ENCODE data around the gene HGFAC.

Gene HGFAC

GRCh38 chr4:3486541-3487540 is 45.1 kb downstream of the HGFAC start:
- no peak overlapping the region for H3K27ac ChIP-seq
- H3K36me3 ChIP-seq, result no peaks in the 10 kb centered on the region
- H3K9me3 ChIP-seq, result no peaks in the 10 kb centered on the region
- H3K4me3 ChIP-seq (ENCODE audit: low read depth in 1 of 2, low read length in 1 of 2), result no peak overlapping the region
- TF ChIP-seq, protein P1, sequence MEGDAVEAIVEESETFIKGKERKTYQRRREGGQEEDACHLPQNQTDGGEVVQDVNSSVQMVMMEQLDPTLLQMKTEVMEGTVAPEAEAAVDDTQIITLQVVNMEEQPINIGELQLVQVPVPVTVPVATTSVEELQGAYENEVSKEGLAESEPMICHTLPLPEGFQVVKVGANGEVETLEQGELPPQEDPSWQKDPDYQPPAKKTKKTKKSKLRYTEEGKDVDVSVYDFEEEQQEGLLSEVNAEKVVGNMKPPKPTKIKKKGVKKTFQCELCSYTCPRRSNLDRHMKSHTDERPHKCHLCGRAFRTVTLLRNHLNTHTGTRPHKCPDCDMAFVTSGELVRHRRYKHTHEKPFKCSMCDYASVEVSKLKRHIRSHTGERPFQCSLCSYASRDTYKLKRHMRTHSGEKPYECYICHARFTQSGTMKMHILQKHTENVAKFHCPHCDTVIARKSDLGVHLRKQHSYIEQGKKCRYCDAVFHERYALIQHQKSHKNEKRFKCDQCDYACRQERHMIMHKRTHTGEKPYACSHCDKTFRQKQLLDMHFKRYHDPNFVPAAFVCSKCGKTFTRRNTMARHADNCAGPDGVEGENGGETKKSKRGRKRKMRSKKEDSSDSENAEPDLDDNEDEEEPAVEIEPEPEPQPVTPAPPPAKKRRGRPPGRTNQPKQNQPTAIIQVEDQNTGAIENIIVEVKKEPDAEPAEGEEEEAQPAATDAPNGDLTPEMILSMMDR (IDR thresholded peaks at IDR 0.05), result no peak
- no peaks in the 10 kb centered on the region for H3K4me1 ChIP-seq (ENCODE audit: control insufficient read depth in 1 of 2, insufficient read depth in 1 of 2, low read depth in 1 of 2, low read length in 1 of 2)
- H3K27me3 ChIP-seq, result peaks cover 90% of the 10 kb centered on the region

DNA sequence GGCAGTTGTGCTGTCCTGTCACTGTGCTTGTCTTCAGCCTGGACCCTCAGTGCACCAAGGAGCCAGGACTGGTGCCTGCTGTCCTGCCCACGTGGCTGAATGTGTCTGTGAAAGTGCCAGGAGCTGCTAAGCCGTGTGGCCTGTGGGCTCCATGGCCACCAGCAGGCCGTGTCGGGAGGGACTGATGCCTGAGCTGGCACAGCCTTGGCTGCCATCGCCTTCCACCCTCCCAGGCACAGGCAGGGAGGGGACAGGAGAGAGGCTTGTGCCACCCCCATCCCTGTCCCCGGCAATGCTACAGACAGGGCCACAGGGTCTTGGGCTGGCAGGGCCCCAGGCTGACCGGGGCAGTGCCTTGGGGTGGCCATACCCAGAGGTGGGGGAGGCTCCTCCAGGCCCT is 46.1 kb downstream of the HGFAC start:
- Histone ChIP-seq H3K27ac (no peak overlapping the region), H3K9me3 (no peaks in the 10 kb centered on the region), H3K4me3 (ENCODE audit: low read depth in 1 of 2, low read length in 1 of 2) (no peak overlapping the region), H3K4me1 (ENCODE audit: control insufficient read depth in 1 of 2, insufficient read depth in 1 of 2, low read depth in 1 of 2, low read length in 1 of 2) (no peaks in the 10 kb centered on the region), H3K27me3 (peaks cover 90% of the 10 kb centered on the region), H3K36me3 (no peaks in the 10 kb centered on the region)
- TF ChIP-seq, protein P1 (IDR thresholded peaks at IDR 0.05), result no peak

DNA sequence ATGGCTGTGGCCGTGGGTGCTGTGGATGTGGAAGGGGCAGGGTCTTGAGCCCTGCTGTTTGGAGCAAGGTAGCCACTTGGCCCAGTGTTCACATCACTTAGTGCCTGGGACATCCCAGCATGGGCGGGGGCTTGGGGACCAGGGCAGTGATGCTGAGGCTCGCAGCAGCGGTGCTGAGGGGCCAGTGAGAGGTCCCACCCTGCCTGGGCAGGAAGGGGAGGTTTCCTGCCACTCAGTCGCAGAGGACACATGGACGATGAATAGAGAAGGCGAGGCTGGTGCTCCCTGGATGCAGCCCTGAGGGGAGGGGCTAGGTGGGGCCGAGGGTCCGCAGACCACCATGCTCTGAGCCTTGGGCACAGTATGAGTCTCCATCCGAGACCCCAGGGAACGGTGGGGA is 47.1 kb downstream of the HGFAC start:
- Histone ChIP-seq H3K36me3 (no peaks in the 10 kb centered on the region), H3K27ac (no peak overlapping the region), H3K4me1 (ENCODE audit: control insufficient read depth in 1 of 2, insufficient read depth in 1 of 2, low read depth in 1 of 2, low read length in 1 of 2) (no peaks in the 10 kb centered on the region), H3K4me3 (ENCODE audit: low read depth in 1 of 2, low read length in 1 of 2) (no peak overlapping the region), H3K27me3 (peaks cover 90% of the 10 kb centered on the region), H3K9me3 (no peaks in the 10 kb centered on the region)
- TF ChIP-seq, protein P1 (IDR thresholded peaks at IDR 0.05), result no peak

DNA sequence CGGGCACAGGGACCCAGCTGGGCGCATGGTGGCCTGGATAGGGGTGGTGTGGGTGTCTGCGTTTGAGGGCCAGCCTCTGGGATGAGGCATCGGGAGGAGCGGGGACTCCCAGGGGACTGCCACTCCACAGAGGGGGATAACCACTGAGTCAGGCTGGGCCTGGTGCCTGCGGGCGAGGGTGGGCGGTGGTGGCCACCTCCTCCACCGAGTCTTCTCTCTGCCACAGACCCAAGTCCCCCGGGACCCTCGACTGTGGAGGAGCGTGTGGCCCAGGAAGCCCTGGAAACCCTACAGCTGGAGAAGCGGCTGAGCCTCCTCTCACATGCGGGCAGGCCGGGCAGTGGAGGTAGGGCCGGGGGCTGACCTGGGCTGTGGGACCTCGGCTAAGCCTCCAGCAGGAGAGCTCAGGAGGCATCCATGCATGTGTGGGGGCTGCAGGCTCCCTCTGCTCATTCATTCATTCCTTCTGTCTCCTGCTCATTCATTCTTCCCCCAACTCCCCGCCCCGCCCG is 47.7 kb downstream of the HGFAC start:
- Histone ChIP-seq H3K27me3 (peaks cover 90% of the 10 kb centered on the region), H3K9me3 (no peaks in the 10 kb centered on the region), H3K4me1 (ENCODE audit: control insufficient read depth in 1 of 2, insufficient read depth in 1 of 2, low read depth in 1 of 2, low read length in 1 of 2) (no peaks in the 10 kb centered on the region), H3K4me3 (ENCODE audit: low read depth in 1 of 2, low read length in 1 of 2) (no peak overlapping the region), H3K36me3 (no peaks in the 10 kb centered on the region), H3K27ac (no peak overlapping the region)
- TF ChIP-seq, protein P1 (IDR thresholded peaks at IDR 0.05), result no peak

GRCh38 chr4:3491681-3492405 is 50.1 kb downstream of the HGFAC start:
- Histone ChIP-seq H3K9me3 (no peaks in the 10 kb centered on the region), H3K36me3 (no peaks in the 10 kb centered on the region), H3K4me3 (ENCODE audit: low read depth in 1 of 2, low read length in 1 of 2) (no peak overlapping the region), H3K27ac (no peak overlapping the region), H3K4me1 (ENCODE audit: control insufficient read depth in 1 of 2, insufficient read depth in 1 of 2, low read depth in 1 of 2, low read length in 1 of 2) (no peaks in the 10 kb centered on the region), H3K27me3 (peaks cover 81% of the 10 kb centered on the region)
- TF ChIP-seq, protein P1 (IDR thresholded peaks at IDR 0.05), result no peak

All from neutrophil (primary cell).